Measurements from ENCODE around the gene SGK1.

Gene SGK1

DNA sequence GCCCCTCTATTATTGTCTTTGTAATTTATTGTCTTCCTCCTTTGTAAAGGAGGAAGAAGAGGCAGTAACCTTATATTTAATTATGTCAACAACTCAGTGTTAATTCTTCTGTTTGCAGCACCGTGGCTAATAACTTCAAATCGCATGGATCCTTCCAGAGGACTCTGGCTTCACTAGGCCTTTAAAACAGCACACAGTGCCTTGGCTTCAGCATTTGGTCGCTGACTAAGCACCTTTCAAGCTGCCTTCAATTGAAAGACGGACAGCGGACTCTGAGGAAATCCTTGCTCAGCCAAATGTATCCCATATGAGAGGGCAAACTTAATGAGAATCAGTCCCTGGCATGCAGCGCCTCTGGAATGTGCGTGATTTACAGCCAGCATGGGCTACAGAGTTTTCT is 64.2 kb downstream of the SGK1 start:
- no peaks in the 10 kb centered on the region for H3K9me3 ChIP-seq (ENCODE audit: low read length)
- no peak overlapping the region for H2AFZ ChIP-seq (ENCODE audit: low read depth, low read length)
- no peaks in the 10 kb centered on the region for H3K27me3 ChIP-seq (ENCODE audit: insufficient read depth, low read length)
- no peaks in the 10 kb centered on the region for H3K4me1 ChIP-seq (ENCODE audit: insufficient read depth, low read length)
- H3K4me3 ChIP-seq (ENCODE audit: low read length), result no peak overlapping the region
- no peaks in the 10 kb centered on the region for H3K36me3 ChIP-seq (ENCODE audit: insufficient read depth, low read length)

DNA sequence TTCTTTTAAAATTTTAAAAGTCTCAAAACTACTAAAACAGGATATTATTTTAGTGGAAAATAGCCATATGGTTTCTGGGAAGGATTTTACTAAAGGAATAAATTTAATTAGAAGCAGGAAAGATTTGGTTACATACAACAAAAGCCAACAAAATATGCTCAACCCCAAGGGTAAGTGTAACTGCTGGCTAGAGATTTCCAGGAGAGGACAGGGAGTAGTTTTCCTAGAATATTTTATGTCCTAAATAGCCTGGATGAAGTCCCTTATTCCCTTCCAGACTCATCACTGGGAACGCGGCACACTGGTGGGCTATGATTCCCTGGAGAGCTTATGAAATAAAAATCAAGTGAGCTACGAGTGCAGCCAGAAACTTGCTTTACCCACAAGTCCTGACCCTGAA is 66.6 kb downstream of the SGK1 start:
- Histone ChIP-seq H3K9me3 (ENCODE audit: low read length) (no peaks in the 10 kb centered on the region), H3K4me3 (ENCODE audit: low read length) (no peak overlapping the region), H2AFZ (ENCODE audit: low read depth, low read length) (no peak overlapping the region), H3K27me3 (ENCODE audit: insufficient read depth, low read length) (no peaks in the 10 kb centered on the region), H3K36me3 (ENCODE audit: insufficient read depth, low read length) (no peaks in the 10 kb centered on the region), H3K4me1 (ENCODE audit: insufficient read depth, low read length) (no peaks in the 10 kb centered on the region)

DNA sequence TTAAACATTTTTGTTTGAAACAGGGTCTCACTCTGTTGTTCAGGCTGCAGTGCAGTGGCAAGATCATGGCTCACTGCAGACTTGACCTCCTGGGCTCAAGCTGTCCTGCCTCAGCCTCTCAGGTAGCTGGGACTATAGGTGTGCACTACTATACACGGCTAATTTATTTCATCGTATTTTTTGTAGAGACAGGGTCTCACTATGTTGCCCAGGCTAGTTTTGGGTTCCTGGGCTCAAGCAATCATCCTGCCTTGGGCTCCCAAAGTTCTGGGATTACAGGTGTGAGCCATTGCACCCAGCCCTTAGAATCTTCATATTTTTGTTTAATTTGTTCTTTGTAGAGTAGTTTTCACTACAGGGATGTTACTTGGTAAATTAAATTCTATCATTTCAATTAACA is 67.1 kb downstream of the SGK1 start:
- no peaks in the 10 kb centered on the region for H3K27me3 ChIP-seq (ENCODE audit: insufficient read depth, low read length)
- no peaks in the 10 kb centered on the region for H3K4me1 ChIP-seq (ENCODE audit: insufficient read depth, low read length)
- H3K9me3 ChIP-seq (ENCODE audit: low read length), result no peaks in the 10 kb centered on the region
- no peaks in the 10 kb centered on the region for H3K36me3 ChIP-seq (ENCODE audit: insufficient read depth, low read length)
- H2AFZ ChIP-seq (ENCODE audit: low read depth, low read length), result no peak overlapping the region
- no peak overlapping the region for H3K4me3 ChIP-seq (ENCODE audit: low read length)

DNA sequence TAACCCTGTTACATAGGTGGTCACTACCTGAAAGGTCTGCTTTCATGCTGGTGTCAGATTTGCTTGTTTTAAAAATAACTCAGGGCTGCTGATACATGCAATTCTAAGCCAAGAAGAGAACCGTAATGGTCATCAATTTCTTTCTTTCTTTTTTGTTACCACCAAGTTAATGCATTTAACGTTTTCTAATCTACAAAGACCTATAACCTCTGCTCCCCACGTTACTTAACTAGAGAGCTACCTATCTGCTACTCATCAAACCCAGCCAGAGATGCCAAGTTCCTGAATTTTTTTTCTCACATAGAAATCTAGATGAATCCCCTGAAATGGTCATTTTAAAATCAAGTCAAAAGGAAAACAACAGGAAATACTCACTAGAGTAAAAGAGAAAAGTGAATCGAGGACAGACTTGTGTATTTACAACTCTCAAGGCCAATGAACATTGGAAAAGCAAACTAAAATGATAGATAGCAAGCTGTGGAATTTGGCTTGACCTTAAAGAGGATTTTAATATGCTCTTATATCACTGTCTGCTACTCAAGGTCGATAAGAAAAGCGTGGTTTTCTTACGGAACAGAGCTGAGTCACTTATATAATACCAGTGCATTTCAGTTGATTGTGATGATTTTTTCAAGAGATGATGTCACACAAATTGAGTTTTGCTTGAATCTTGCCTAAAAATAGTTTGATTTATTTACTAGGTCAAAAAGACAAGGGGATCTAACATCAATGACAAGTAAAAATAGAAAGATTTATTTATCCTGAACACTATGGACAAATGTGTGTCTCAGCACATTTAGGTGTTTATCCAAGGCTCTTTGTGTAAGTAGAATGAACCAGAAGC is 67.9 kb downstream of the SGK1 start:
- Histone ChIP-seq H2AFZ (ENCODE audit: low read depth, low read length) (no peak overlapping the region), H3K4me3 (ENCODE audit: low read length) (no peak overlapping the region), H3K4me1 (ENCODE audit: insufficient read depth, low read length) (no peaks in the 10 kb centered on the region), H3K36me3 (ENCODE audit: insufficient read depth, low read length) (no peaks in the 10 kb centered on the region), H3K9me3 (ENCODE audit: low read length) (no peaks in the 10 kb centered on the region), H3K27me3 (ENCODE audit: insufficient read depth, low read length) (no peaks in the 10 kb centered on the region)

DNA sequence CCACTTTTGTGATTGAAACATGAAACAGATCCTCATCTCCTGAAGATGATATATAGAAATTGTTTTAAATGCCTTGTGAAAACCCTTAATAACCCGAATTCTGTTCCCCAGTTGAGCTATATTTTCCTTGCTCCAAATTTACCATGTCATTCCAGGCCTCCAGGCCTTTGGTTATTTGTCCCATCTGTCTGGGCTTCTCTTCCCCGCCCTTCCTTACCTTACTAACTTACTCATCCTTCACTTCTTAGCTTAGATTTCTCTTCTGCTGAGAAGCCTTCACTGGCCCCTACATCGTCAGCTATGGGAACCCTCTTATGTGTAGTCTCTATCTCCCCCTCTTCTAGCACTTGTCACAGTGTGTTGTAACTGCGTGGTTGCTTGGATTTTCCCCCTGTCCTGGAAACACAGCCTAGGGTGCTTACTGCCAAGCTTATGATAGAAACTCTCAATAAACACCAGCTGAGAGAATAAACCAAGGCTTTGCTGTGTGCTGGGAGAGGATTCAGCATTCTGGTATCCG is 68.6 kb downstream of the SGK1 start:
- no peaks in the 10 kb centered on the region for H3K4me1 ChIP-seq (ENCODE audit: insufficient read depth, low read length)
- no peaks in the 10 kb centered on the region for H3K36me3 ChIP-seq (ENCODE audit: insufficient read depth, low read length)
- H3K9me3 ChIP-seq (ENCODE audit: low read length), result no peaks in the 10 kb centered on the region
- H3K27me3 ChIP-seq (ENCODE audit: insufficient read depth, low read length), result no peaks in the 10 kb centered on the region
- H3K4me3 ChIP-seq (ENCODE audit: low read length), result no peak overlapping the region
- H2AFZ ChIP-seq (ENCODE audit: low read depth, low read length), result no peak overlapping the region

- Histone ChIP-seq H3K27me3 (ENCODE audit: insufficient read depth, low read length) (no peaks in the 10 kb centered on the region), H2AFZ (ENCODE audit: low read depth, low read length) (no peak overlapping the region), H3K9me3 (ENCODE audit: low read length) (no peaks in the 10 kb centered on the region), H3K4me1 (ENCODE audit: insufficient read depth, low read length) (no peaks in the 10 kb centered on the region), H3K36me3 (ENCODE audit: insufficient read depth, low read length) (no peaks in the 10 kb centered on the region), H3K4me3 (ENCODE audit: low read length) (no peak overlapping the region)
Measured at GRCh38 chr6:134247844-134248580, 69.9 kb downstream of the SGK1 start.

DNA sequence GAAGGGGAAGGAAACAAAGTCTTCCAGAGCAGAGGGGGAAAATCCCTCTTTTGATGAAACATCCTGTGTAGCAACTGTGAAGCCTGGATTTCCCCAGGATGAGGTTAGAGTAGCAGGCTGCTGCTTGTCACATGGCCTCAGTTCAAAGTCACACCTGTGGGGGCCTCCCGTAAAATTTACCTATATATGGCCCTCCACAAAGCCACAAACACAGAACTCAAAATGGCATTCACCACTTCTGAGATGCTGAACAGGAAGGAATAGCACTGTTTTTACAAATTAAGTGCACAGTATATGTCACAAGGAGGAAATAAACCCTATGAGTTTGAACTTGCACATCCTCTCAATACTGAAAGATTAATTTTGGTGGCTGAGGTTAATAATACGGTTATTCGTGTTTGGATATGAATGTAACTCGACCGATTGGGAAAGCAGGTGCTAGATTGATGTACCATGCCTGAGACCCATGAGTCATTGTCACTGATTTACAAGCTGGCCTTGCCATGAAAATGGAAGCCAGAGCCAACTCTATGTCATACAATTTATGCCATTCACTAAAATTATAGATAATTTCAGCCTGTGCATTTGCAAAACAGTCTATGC is 70.6 kb downstream of the SGK1 start:
- H3K4me1 ChIP-seq (ENCODE audit: insufficient read depth, low read length), result no peaks in the 10 kb centered on the region
- H3K4me3 ChIP-seq (ENCODE audit: low read length), result no peak overlapping the region
- H2AFZ ChIP-seq (ENCODE audit: low read depth, low read length), result no peak overlapping the region
- no peaks in the 10 kb centered on the region for H3K9me3 ChIP-seq (ENCODE audit: low read length)
- H3K36me3 ChIP-seq (ENCODE audit: insufficient read depth, low read length), result no peaks in the 10 kb centered on the region
- no peaks in the 10 kb centered on the region for H3K27me3 ChIP-seq (ENCODE audit: insufficient read depth, low read length)

DNA sequence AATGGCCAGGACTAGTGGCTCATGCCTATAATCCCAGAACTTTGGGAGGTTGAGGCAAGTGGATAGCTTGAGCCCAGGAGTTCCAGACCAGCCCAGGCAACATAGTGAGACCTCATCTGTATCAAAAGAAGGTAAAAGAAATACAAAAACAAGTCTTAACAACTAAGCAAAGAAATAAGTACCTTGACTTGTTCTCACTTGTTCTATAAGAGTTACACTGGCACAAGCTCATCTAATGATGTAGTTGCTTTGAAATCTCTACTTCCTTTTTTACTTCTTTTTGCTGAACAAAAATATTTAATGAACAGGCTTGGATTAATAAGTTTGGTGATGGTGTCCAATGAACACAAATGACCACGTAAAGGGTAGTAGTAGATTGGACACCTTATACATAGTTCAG is 72.2 kb downstream of the SGK1 start:
- Histone ChIP-seq H3K27me3 (ENCODE audit: insufficient read depth, low read length) (no peaks in the 10 kb centered on the region), H3K9me3 (ENCODE audit: low read length) (no peaks in the 10 kb centered on the region), H2AFZ (ENCODE audit: low read depth, low read length) (no peak overlapping the region), H3K4me3 (ENCODE audit: low read length) (no peak overlapping the region), H3K36me3 (ENCODE audit: insufficient read depth, low read length) (no peaks in the 10 kb centered on the region), H3K4me1 (ENCODE audit: insufficient read depth, low read length) (no peaks in the 10 kb centered on the region)

DNA sequence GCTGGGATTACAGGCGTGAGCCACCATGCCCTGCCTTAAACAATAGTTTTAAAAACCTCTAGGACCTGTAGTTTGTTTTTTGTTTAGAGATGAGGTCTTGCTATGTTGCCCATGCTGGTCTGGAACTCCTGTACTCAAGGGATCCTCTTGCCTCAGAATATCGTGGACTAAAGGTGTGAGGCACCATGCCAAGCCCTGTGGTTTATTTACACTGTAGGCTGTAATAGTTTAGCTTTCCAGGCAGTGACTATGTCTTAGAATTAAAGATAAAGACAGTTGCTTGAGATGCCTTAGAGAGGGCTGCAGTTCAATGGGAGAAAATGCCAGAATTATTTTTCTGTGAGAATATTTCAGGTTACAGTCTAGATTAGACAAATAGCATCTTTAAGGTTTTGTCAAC is 72.9 kb downstream of the SGK1 start:
- no peaks in the 10 kb centered on the region for H3K36me3 ChIP-seq (ENCODE audit: insufficient read depth, low read length)
- H3K4me1 ChIP-seq (ENCODE audit: insufficient read depth, low read length), result no peaks in the 10 kb centered on the region
- H2AFZ ChIP-seq (ENCODE audit: low read depth, low read length), result no peak overlapping the region
- no peaks in the 10 kb centered on the region for H3K27me3 ChIP-seq (ENCODE audit: insufficient read depth, low read length)
- H3K4me3 ChIP-seq (ENCODE audit: low read length), result no peak overlapping the region
- H3K9me3 ChIP-seq (ENCODE audit: low read length), result no peaks in the 10 kb centered on the region

DNA sequence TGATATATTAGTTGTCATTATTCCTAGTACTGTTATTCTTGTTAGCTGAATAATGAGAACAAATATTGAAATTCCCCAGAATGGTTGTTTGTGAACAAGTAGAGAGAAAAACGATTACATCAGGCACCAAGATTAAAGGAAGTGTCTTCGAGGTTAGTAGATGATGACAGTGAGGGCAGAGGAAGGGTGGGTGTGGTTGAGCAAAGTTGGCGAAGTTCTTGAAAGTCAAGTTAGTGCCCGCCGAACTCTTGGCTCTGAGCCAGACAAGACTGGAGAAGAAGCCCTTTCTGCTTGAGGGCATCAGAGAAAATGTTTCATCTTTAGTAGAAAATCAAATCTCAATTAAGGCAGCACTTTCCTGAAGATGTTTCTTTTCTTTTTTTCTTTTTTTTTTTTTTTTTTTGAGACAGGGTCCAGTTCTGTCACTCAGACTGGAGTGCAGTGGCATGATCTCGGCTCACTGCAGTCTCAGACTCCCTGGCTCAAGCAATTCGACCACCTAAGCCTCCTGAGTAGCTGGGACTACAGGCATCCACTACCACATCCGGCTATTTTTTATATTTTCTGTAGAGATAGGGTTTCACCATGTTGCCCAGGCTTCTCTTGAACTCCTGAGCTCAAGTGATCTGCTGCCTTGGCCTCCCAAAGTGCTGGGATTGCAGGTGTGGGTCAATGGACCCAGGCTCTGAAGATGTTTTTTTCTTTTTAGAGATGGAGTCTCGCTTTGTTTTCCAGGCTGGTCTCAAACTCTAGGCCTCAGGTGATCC is 77.1 kb downstream of the SGK1 start:
- no peaks in the 10 kb centered on the region for H3K4me1 ChIP-seq (ENCODE audit: insufficient read depth, low read length)
- no peaks in the 10 kb centered on the region for H3K9me3 ChIP-seq (ENCODE audit: low read length)
- H2AFZ ChIP-seq (ENCODE audit: low read depth, low read length), result no peak overlapping the region
- H3K4me3 ChIP-seq (ENCODE audit: low read length), result no peak overlapping the region
- H3K27me3 ChIP-seq (ENCODE audit: insufficient read depth, low read length), result no peaks in the 10 kb centered on the region
- no peaks in the 10 kb centered on the region for H3K36me3 ChIP-seq (ENCODE audit: insufficient read depth, low read length)

DNA sequence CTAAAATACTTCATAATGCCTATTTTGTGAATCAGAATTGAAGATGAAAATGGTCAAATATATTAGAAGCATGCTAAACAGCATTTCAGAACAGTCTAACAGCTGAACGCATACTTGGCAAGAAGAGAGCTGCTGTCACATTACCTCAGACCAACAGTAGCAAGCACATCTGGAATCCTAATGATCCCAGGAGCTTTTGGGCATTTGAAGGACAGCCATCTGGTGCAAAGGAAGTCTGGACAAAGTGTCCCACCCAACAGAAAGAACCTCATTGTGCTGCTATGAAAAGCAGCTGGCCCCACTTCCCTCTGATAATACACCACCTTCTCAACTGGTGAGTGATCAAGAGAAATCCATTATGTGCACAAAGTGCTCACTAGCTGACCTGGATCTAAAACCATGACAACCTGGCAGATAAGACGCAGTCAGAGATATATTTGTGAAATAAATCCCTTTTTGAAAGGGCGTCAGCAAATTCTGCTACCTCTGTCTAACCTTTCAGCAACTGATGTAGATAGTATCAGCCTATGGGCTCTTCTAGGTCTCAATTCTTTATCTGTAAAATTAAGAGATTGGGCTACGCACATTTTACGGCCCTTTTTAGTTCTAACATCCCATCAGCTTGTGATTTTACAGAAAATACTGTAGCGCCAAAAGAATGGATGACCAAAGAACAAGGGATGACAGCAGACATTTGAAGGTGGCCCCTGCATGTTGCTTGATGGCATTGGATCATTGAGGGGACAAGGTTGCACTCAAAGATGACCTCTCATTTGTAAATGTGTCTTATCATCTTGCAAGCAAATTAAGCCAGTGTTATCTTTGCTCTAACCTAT is 78.7 kb downstream of the SGK1 start:
- Histone ChIP-seq H3K4me1 (ENCODE audit: insufficient read depth, low read length) (no peaks in the 10 kb centered on the region), H3K4me3 (ENCODE audit: low read length) (no peak overlapping the region), H3K27me3 (ENCODE audit: insufficient read depth, low read length) (no peaks in the 10 kb centered on the region), H3K36me3 (ENCODE audit: insufficient read depth, low read length) (no peaks in the 10 kb centered on the region), H3K9me3 (ENCODE audit: low read length) (no peaks in the 10 kb centered on the region), H2AFZ (ENCODE audit: low read depth, low read length) (no peak overlapping the region)

DNA sequence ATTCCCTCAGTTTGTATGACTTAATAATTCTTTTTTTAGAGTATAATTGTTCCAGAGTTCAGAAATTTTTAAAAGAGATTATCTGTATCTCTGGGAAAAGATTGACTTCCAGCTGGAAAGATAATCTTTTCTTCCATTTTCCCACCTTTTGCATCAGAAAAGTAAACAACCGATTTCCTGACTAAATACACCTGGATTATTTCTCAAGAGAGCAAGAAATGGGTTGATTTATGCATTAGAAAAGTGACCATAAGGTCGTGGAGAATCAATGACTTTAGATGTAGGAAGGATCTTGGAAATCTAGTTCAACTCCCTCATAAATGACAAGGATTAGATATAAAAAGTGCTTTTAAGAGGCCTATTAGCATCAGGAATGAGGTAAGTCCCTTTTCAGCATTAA is 79.9 kb downstream of the SGK1 start:
- no peaks in the 10 kb centered on the region for H3K9me3 ChIP-seq (ENCODE audit: low read length)
- H3K4me3 ChIP-seq (ENCODE audit: low read length), result no peak overlapping the region
- H3K27me3 ChIP-seq (ENCODE audit: insufficient read depth, low read length), result no peaks in the 10 kb centered on the region
- H3K36me3 ChIP-seq (ENCODE audit: insufficient read depth, low read length), result no peaks in the 10 kb centered on the region
- no peaks in the 10 kb centered on the region for H3K4me1 ChIP-seq (ENCODE audit: insufficient read depth, low read length)
- H2AFZ ChIP-seq (ENCODE audit: low read depth, low read length), result no peak overlapping the region
